CMK (cell line): Measurements from ENCODE around the gene LRP10.
A peak's percentile ranks its signal among the peaks of the same experiment; 100 is the strongest.
"Not testable (repeated sequence)": the region's sequence is repeated elsewhere in the genome, so short reads cannot be mapped to it uniquely, and the experiment has no call there.

ENCODE experiments used
- DNase-seq: peaks from one replicate; pipeline ENCODE4 v3.0.0-alpha.2; 2010; ENCODE audit warnings: low read depth

LRP10 gene, protein sequence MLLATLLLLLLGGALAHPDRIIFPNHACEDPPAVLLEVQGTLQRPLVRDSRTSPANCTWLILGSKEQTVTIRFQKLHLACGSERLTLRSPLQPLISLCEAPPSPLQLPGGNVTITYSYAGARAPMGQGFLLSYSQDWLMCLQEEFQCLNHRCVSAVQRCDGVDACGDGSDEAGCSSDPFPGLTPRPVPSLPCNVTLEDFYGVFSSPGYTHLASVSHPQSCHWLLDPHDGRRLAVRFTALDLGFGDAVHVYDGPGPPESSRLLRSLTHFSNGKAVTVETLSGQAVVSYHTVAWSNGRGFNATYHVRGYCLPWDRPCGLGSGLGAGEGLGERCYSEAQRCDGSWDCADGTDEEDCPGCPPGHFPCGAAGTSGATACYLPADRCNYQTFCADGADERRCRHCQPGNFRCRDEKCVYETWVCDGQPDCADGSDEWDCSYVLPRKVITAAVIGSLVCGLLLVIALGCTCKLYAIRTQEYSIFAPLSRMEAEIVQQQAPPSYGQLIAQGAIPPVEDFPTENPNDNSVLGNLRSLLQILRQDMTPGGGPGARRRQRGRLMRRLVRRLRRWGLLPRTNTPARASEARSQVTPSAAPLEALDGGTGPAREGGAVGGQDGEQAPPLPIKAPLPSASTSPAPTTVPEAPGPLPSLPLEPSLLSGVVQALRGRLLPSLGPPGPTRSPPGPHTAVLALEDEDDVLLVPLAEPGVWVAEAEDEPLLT

DNA sequence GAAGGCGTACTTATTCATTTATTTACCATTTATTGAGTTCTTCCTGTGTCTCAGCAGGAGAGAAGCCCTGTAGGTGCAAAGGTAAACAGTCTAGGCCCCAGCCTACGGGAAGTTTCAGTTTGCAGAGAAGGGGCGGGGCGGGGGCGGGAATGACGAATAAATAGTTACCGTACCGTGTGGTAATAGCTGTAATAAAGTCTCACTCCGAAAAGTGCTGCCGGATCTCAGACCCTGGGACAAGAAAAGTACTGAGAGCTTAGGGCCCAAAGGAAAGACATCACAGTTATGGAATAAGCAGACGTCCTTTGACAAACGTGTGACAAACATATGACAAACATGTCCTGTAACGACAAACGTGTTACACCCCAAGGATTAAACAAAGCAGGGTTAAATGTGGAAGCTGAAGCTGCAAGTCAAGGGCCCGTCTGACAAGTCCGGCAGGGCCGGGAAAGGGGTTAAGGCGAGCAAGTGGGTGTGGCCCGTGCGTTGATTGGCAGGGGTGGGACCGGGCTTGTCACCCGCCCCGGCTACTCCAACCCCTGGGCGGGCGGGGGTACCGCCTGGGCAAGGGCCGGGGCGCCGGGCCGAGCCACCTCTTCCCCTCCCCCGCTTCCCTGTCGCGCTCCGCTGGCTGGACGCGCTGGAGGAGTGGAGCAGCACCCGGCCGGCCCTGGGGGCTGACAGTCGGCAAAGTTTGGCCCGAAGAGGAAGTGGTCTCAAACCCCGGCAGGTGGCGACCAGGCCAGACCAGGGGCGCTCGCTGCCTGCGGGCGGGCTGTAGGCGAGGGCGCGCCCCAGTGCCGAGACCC lies at the start of gene LRP10:
TSS of gene LRP10 (plus strand) at position 517 of the 809 bp plus-strand sequence. CDS start 564 bp downstream, outside the sequence.
- DNase-seq: peak; percentile 74

DNA sequence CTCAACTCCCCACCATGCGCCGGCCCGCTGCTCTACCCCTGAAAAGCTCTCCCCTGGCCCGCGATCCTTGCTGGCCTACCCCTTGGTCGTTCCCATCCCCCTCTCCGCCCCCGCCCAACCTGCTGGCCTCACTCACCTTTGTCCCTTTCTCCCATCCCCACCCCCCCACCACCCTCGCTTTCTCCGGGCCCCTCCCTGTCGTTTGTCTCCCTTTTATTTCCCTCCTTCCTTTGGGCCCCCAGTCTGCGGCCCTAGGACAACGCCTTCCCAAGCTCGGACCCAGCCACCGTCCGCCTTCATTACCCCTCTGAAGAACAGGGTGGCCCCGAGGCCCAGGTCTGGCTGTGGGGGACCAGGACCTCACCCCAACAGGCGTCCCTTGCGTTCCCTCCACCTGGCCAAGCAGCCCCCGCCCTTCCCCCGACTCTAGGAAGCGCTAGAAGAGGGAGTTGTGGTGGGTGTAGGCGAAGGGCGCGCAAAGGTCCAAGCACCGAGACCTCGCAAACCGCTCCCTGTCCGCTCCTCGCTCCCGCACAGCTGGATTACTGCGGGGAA lies 49.4 kb upstream of the LRP10 start:
- DNase-seq: no peak

DNA sequence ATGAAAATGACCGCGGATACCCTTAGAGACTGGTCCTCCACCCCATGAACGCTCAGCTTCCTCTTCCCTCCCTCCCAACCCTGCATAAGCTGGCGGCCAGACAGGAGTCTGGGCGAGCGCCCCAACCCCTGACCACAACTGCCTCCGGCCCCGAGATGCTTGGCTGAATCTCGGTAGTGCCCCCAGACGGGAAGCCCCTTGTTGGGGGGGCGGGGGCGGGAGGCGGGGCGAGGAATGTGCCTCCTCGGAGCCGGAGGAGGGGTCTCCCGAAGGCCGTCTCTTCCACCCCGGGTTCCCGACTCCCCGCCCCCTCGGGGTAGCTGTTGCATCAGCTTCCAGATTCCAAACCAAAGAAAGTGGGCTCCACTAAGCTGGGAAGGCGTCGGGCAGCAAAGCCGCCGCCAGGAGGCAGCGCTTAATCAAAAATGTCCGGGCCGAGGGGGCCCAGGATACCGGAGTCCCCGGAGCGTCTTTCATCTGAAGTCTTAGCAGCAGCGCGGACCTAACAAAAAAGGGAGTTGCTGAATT lies 48.9 kb upstream of the LRP10 start:
- peak; percentile 86 for DNase-seq

DNA sequence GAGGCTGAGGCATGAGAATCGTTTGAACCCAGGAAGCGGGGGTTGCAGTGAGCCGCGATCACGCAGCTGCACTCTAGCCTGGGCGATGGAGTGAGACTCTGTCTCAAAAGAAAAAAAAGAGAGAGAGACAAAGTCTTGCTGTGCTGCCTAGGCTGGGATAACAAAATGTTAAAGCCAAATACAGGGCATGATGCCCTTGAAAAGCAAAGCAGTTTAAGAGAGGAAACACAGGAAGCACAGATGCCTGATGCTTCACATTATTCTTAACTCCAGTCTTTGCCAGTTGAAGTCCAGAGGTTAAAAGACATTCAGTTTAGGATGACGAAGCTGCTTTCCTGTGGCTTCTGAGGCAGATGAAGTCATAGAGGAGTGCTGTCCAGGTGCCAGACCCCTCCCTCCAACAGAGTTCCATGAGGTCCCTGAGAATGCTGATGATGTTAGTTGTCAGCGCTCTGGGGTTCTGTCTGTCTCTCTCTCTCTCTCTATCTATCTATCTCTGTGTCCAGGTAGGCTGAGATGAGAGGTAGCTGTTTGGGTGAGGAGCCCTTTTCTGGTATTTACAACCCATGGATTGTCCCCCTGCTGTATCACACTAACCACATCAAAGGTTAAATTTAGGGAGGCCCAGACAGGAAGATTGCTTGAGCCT lies 46.7 kb upstream of the LRP10 start:
- DNase-seq: no peak

DNA sequence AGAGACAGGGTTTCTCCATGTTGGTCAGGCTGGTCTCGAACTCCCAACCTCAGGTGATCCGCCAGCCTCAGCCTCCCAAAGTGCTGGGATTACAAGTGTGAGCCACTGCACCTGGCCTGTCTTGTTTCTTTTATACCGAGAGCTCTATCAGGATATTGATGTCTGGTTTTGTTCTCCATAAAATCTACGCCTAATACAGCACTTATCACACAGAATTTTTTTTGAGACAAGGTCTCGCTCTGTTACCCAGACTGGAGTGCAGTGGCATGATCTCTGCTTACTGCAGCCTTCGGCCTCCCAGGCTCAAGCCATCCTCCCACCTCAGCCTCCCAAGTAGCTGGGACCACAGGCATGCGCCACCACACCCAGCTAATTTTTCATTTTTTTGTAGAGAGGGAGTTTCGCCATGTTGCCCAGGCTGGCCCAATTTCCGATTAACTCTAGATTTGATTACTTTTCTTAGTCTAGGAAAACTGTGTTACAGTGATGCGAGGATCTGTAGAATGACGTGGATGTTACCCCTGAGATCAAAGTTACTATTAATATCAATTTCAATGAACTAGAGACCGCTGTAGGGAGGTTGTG lies 42.4 kb upstream of the LRP10 start:
- DNase-seq: not testable (repeated sequence)

DNA sequence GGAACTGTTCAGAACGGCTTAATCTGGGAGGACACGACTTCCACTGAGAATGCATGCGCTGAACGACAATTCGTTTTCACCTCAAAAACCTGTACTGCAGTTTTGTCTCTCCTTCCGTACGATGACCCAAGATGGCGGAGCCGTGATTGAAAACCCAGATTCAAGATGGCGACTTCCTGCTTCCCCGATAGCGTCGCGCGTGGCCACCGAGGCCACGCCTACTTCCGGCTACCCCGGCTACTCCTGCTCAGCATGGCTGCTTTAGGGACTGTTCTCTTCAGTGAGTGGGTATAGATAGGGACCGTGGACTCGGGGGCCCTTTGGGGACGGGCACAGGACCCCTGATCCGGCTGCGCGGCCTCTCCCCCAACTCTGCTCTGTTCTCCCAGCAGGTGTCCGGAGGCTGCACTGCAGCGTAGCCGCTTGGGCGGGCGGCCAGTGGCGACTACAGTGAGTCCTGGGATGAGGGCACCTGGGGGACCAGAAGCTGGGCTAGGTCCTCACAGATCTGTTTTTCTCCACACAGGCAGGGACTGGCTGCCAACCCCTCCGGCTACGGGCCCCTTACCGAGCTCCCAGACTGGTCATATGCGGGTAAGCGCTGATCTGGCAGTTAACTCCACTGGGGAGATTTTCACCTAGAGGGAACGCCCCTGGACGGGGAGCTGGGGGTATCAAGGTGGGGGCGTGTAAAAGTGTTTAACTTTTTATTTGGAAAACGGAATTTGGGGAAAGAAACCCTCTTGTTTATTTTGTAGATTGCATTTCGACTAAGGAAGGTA lies 41.7 kb upstream of the LRP10 start, which contains the start of gene MRPL52:
TSS of gene MRPL52 (plus strand) at position 227 of the 782 bp plus-strand sequence. CDS start at position 253, 26 bp downstream.
- peak; percentile 82 for DNase-seq

DNA sequence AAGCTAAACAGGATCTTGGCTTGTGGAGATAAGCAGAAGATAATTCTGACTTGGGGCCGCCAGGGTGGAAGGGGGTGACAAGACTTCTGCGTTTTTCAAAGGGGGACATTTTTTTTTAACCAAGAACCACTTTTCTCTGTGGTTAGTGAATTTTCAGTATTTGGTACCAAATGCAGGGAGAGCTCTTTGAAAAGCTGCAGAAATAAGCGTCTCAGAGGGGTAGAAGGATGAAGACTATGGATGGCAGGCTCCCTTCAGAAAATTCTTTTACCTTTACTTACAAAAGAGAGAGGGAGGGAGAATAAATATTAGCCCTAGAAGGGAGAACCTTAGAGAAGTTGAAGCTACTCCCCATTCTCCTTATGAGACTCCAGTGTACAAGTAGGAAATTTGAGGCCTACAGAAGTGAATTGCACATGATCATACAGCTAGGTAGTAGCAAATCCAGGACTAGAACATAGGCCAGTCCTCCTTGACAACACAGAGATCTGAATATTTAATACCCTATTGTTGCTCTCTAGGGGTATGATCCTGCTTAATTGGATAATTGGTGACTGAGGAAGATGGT lies 41.0 kb upstream of the LRP10 start:
- DNase-seq: no peak

DNA sequence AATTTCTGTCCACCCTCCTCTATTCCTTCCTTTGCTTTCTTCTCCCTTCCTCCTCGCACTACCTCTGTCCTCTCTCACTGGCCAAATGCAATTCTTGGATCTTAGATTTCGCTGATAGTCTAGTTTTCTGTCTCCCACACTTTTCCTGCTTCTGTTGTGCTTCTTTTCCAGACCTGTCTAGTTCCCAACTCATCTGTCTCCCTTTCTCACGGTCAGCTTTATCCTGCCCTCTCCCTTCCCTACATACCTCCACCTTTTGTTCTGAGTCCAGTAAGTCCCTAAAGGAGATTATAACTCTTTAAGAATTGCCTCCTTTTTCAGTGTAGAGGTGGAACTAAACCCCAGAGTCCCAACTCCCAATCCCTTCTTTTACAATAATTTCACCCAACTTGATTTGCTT lies 36.0 kb upstream of the LRP10 start:
- DNase-seq: no peak

DNA sequence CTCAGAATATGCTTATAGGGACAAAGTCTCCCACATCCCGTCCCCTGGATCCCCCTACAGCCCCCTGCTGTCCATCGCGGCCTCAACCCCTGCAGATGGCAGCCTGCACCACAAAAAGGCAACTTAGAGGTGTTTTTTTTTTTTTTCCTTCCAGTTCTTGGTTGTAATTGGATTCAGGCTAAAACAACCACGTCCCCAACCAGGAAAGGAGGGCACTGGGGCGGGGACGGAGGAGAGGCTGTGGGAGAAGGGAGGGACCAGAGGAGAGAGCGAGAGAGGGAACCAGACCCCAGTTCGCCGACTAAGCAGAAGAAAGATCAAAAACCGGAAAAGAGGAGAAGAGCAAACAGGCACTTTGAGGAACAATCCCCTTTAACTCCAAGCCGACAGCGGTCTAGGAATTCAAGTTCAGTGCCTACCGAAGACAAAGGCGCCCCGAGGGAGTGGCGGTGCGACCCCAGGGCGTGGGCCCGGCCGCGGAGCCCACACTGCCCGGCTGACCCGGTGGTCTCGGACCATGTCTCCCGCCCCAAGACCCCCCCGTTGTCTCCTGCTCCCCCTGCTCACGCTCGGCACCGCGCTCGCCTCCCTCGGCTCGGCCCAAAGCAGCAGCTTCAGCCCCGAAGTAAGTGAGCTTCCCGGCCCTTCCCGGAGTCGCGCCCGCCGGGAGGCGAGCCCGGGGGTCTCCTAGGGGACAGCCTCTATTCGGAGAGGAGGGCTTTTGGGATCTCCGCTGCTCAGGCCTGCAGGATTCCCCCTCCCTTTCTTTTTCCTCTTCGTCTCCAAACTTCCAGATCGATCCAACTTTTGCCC lies 35.0 kb upstream of the LRP10 start, which contains the start of gene MMP14:
TSS of gene MMP14 (plus strand) at position 285 of the 813 bp plus-strand sequence. CDS start at position 518, 233 bp downstream.
- no peak for DNase-seq

DNA sequence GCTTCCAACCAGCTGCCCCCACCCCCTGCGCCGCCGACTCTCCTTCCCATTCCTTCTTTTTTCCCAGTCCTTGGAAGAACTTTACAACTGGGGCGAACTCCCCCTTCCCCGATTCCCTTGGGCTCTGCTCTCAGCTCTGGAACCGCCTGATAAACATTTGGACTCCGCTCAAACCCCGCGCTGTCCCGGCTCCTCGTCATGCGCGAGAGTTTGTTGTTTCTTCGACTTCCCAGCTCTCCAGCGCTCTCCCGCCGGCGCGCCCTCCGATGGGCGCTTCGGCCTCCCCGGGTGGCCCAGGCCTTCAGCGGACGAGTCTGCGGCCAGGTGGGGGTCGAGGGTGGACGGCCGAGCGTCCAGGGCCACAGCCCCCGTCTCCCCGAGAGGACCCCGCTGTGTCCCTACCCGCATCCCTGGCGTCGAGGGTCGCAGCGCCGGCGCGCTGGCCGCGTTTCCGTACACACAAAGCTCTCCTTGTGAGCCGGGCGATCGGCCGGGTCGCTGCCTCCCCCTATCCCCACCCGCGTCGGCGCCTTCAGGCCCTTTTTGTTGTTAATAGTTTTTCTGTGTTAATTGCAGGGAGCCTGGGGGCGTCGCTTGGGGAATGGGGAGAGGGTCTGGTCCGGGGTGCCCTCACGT lies 34.3 kb upstream of the LRP10 start:
- no peak for DNase-seq

DNA sequence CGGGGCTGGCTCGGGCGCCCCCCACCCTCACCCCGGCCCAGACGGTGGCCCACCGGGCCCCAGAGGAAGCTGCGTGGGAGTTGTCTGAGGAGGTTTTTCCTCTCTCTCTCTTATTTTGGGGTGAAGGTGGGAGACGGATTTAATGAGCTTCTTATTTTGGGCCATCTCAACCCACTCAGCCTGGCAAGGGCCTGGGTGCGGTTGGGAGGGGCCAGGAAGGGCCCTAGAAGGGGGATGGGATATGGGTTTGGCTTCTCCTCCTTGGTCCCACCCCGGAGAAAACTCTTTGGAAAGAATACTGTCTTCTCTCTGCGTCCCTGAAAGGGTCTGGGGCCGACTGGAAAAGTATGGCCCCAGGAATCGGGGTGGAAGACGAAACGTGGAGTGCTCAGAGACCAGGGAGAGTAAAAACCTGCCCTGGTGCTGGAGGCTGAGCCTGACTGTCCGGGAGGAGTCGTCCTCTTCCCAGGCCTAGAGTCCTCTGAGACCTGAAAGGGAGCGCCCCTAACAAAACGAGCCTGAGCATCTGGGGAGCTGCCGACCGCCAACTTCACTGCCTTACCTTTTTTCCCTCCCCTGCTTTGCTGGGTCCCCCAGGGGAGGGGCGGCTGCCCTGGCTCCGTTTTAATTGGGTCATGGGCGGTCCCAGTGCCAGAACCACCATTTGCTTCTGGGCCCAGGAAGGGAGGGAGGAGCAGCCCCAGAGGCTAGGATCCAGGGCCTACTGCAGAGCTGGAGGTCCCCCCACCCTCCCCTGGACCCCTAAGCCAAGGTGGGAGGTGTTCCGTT lies 33.6 kb upstream of the LRP10 start:
- DNase-seq: no peak

DNA sequence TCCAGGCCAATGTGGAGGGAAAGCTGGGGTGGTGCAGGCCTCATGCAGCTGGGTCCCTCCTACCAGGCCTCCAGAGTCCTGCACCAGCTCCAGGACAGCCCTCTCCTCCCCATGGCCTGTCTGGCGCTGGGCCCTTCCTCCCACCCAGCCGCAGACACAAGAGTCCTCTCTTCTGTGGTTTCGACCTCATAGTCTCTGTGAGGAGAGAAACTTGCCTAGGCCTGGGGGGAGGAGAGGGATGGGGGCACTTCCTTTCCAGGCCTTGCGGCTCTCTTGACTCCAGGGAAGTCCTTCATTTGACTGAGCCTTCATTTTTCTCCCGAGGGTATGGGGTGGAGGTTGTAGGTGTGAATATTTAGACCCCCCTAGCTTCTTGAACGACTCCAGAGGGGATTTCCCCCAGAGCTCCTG lies 32.9 kb upstream of the LRP10 start:
- DNase-seq: no peak

DNA sequence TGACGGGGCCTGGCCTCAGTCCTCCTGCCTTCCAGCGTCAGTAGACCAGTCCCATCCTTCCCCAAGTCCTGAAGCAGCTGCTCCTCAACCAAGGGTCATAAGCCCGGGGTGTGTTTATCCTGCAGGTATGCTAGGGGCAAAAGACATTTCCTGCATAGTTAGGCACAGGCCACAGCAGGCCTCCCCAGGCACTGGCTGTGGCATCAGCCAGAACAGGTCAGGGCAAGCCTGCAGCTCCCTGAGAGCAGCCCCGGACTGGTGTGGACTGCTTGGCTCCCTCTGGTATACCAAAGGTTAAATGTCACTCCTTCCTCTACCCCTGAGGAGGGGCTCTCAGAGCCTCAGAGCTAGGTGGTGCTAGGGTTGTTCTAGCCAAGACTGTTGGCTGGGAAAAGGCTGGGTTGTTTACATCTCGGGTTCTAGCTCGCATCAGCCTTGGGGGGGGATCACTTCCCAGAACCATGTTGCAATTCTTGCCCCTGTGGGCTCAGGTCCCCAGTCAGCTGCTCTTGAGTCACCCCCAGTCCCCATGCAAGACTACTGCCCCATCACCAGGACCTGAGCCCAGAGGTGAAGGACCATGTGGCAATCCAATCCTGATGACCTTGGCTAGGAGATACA lies 32.3 kb upstream of the LRP10 start:
- DNase-seq: no peak

DNA sequence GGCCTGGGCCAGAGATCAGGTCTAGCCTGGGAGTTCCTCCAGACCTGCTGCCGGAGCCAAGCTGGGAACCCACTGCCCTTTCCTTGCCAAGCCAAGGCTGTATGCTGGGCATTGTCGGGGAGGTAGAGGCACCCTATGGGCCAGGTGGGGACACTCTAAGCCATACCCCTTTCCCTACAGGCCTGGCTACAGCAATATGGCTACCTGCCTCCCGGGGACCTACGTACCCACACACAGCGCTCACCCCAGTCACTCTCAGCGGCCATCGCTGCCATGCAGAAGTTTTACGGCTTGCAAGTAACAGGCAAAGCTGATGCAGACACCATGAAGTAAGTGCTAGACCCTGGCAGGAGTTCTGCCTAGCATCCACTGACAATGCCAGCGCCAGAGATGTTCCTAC lies 30.2 kb upstream of the LRP10 start:
- DNase-seq: no peak

DNA sequence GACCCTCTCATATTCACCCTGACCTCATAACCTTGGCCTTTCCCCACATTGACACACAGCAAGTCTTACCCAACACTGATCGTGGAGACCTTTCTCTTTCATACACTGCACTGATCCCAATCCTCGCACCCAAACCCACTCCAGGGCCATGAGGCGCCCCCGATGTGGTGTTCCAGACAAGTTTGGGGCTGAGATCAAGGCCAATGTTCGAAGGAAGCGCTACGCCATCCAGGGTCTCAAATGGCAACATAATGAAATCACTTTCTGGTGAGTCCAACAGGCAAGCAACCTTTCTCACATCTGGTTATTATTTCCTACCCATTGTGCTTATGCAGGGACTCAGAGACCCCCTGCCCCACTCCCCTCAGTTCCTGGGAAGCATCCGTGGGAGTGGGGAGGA lies 29.8 kb upstream of the LRP10 start:
- DNase-seq: no peak

DNA sequence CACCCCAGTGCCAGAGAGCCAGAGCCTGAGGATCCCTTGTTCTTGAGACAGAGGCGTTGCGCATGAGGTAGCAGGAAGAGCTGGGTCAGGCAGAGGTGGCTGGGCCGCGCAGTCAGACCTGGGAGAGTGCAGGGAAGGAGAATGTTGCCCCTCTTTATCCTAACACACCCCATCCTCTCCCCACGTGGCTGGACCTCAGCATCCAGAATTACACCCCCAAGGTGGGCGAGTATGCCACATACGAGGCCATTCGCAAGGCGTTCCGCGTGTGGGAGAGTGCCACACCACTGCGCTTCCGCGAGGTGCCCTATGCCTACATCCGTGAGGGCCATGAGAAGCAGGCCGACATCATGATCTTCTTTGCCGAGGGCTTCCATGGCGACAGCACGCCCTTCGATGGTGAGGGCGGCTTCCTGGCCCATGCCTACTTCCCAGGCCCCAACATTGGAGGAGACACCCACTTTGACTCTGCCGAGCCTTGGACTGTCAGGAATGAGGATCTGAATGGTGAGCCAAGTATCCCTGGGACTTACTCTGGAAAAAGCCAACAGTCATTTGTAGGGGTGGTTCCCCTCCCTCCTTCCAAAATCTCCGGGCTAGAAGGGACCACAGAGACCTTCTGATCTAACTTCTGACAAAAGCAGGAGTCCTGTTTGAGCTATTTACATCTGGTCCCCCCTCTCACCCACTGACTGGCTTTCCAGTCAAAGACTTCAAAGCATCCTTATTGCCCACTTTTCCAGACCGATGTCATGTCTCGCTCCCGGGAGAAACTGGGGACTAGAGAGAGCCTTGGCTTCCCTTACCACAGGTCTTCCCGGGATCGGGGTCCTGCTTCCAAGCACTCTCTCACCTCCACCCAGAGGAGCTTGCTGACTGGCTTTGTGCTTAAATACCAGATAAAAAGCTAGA lies 29.1 kb upstream of the LRP10 start:
- DNase-seq: no peak
